Muscle layer of duodenum (tissue), 2 donors: ENCODE data around the gene STUM.
"Not testable (repeated sequence)": the region's sequence is repeated elsewhere in the genome, so short reads cannot be mapped to it uniquely, and the experiment has no call there.

Source experiments
- H3K27ac ChIP-seq: one replicate; pipeline ENCODE4 v1.7.0; 2013; ENCODE audit warnings: mild to moderate bottlenecking, low read length
- H3K27me3 ChIP-seq: one replicate; pipeline ENCODE4 v1.7.0; 2013; ENCODE audit warnings: low read depth, mild to moderate bottlenecking, control low read depth, low read length
- H3K36me3 ChIP-seq, 2 donors: one replicate each; pipeline ENCODE4 v1.7.0; 2013; ENCODE audit warnings: low read length in 2 of 2, control low read depth in 1 of 2, mild to moderate bottlenecking in 1 of 2; ENCODE audit not compliant: insufficient read depth in 2 of 2, control insufficient read depth in 1 of 2
- H3K4me1 ChIP-seq, 2 donors: one replicate each; pipeline ENCODE4 v1.7.0; 2013; ENCODE audit warnings: low read length in 2 of 2, mild to moderate bottlenecking in 2 of 2, control low read depth in 1 of 2, moderate library complexity in 1 of 2; ENCODE audit not compliant: insufficient read depth in 2 of 2, control insufficient read depth in 1 of 2
- H3K4me3 ChIP-seq, 2 donors: one replicate each; pipeline ENCODE4 v1.7.0; 2013; ENCODE audit warnings: low read length in 2 of 2, low read depth in 1 of 2, mild to moderate bottlenecking in 1 of 2
- H3K9me3 ChIP-seq, 2 donors: one replicate each; pipeline ENCODE4 v1.7.0; 2013; ENCODE audit warnings: low read length in 2 of 2, control low read depth in 1 of 2, mild to moderate bottlenecking in 1 of 2; ENCODE audit not compliant: control insufficient read depth in 1 of 2
- donor health status: healthy.

Gene STUM, protein sequence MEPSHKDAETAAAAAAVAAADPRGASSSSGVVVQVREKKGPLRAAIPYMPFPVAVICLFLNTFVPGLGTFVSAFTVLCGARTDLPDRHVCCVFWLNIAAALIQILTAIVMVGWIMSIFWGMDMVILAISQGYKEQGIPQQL

GRCh38 chr1:226548256-226549093 lies at the start of gene STUM:
Gene STUM (plus strand): TSS chr1:226548764. CDS start chr1:226548905, 141 bp downstream.
- Histone ChIP-seq H3K36me3 (no peaks in the 10 kb centered on the region), H3K4me1 (peaks cover 4 to 24% of the 10 kb centered on the region in 2 donors), H3K27me3 (no peaks in the 10 kb centered on the region), H3K9me3 (no peaks in the 10 kb centered on the region), H3K27ac (no peak within 1 kb of the TSS), H3K4me3 (peak within 1 kb of the TSS; percentile 58 to 74)

DNA sequence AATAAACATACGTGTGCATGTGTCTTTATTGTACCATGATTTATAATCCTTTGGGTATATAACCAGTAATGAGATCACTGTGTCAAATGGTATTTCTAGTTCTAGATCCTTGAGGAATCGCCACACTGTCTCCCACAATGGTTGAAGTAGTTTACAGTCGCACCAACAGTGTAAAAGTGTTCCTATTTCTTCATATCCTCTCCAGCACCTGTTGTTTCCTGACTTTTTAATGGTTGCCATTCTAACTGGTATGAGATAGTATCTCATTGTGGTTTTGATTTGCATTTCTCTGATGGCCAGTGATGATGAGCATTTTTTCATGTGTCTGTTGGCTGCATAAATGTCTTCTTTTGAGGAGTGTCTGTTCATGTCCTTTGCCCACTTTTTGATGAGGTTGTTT lies 48.9 kb upstream of the STUM start:
- H3K9me3 ChIP-seq, H3K4me1 ChIP-seq, H3K4me3 ChIP-seq, H3K27me3 ChIP-seq, H3K27ac ChIP-seq, H3K36me3 ChIP-seq: not testable (repeated sequence)

DNA sequence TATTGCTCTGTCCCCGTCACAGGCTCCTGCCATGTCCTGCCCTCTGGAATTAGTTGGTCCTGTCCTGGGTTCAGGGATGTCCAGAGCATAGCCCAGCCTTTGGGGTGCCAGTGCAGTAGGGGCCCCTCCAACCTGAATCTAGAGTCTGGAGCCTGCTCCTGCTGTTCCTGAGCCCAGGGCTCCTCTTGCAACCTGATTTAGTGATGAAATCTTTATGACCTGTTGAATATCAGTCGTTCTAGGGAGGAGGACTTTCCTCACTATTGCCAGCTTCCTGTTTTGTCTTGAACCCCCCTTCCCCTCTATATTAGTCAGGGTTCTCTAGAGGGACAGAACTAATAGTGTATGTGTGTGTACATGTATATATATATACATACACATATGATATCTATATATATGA lies 42.5 kb upstream of the STUM start:
- H3K4me1 ChIP-seq: no peaks in the 10 kb centered on the region
- H3K9me3 ChIP-seq: no peaks in the 10 kb centered on the region
- H3K27ac ChIP-seq: no peak overlapping the region
- no peaks in the 10 kb centered on the region for H3K27me3 ChIP-seq
- no peak overlapping the region for H3K4me3 ChIP-seq
- H3K36me3 ChIP-seq: no peaks in the 10 kb centered on the region

- Histone ChIP-seq H3K4me1 (no peaks in the 10 kb centered on the region), H3K27me3 (no peaks in the 10 kb centered on the region), H3K4me3 (no peak overlapping the region), H3K9me3 (no peaks in the 10 kb centered on the region), H3K27ac (no peak overlapping the region), H3K36me3 (no peaks in the 10 kb centered on the region)
Measured at GRCh38 chr1:226506921-226507320, 41.6 kb upstream of the STUM start.

DNA sequence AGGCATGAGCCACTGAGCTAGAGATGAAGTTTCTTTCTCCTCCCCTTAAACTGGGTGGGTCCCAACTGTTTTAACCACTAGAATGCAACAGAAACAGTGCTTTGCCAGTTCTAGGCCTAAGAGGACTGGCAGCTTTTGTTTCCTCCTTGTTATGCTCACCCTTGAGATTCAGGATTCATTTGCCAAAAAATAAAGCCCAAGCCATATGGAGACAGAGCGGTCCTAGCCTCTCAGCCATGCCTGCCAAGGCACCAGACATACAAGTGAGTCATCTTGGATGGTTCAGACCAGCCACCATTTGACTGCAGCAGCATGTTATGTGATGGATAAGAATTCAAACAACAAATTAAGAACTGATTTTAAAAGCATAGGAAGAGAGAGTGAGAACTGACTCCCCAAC lies 38.1 kb upstream of the STUM start:
- Histone ChIP-seq H3K4me3 (no peak overlapping the region), H3K36me3 (no peaks in the 10 kb centered on the region), H3K4me1 (no peaks in the 10 kb centered on the region), H3K27ac (no peak overlapping the region), H3K27me3 (no peaks in the 10 kb centered on the region), H3K9me3 (no peaks in the 10 kb centered on the region)

GRCh38 chr1:226511296-226511695 lies 37.3 kb upstream of the STUM start:
- no peaks in the 10 kb centered on the region for H3K9me3 ChIP-seq
- H3K27me3 ChIP-seq: no peaks in the 10 kb centered on the region
- H3K4me1 ChIP-seq: no peaks in the 10 kb centered on the region
- H3K27ac ChIP-seq: no peak overlapping the region
- no peaks in the 10 kb centered on the region for H3K36me3 ChIP-seq
- H3K4me3 ChIP-seq: no peak overlapping the region

DNA sequence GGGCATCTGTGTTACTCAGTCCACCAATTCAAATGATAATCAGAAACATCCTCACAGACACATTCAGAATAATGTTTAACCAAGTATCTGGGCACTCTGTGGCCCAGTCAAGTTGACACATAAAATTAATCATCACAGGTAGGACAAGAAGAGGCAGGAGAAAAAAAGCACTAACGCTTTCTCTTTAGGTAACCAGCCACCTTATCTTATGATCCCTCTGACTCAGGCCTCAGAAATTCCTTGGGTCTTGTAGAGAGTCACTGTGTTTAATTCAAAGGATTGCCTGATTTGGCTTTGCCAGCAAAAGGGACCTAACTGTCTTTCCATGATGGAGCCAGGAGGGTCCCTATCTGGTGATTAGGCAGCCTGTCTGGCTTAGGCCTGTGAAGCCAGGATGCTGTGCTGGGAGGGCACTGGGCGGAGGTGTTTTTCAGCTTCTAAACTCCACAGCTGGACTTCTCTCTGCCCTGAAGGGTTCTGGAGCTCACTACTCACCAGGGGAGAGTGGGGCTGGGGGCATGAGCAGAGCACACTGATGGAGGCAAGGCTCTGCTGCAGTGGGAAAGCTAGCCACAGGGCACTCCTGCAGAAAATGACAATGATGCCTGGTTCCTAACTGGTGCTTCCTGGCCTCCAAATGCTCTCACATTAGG lies 36.4 kb upstream of the STUM start:
- Histone ChIP-seq H3K27ac (no peak overlapping the region), H3K4me3 (no peak overlapping the region)

GRCh38 chr1:226518375-226518774 lies 30.2 kb upstream of the STUM start:
- Histone ChIP-seq H3K9me3 (no peaks in the 10 kb centered on the region), H3K4me1 (no peaks in the 10 kb centered on the region), H3K36me3 (no peaks in the 10 kb centered on the region), H3K4me3 (no peak overlapping the region), H3K27ac (no peak overlapping the region), H3K27me3 (no peaks in the 10 kb centered on the region)

More for the DNA sequence above, 36.4 kb upstream of the STUM start:
- Histone ChIP-seq H3K36me3 (no peaks in the 10 kb centered on the region), H3K4me1 (no peaks in the 10 kb centered on the region), H3K9me3 (no peaks in the 10 kb centered on the region), H3K27me3 (no peaks in the 10 kb centered on the region)

DNA sequence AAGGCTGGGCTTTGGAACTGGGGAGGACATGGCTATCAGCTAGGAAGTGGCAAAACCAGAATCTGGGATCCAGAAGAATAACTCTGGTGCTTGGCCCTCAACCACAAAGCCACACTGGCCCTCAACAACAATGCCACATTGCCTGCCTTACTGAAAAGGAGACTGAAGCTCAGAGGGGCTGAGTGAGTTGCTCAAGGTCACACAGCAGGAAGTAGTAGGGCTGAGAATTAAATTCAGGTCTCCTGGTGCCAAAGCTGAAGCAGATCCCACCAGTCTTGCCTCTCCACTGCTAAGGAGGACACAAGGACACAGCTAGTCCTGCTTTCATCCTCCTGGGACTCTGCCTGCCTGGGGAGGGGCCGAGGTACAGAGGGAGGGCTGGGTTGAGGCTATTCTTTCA lies 29.4 kb upstream of the STUM start:
- H3K4me1 ChIP-seq: no peaks in the 10 kb centered on the region
- H3K27ac ChIP-seq: no peak overlapping the region
- no peaks in the 10 kb centered on the region for H3K27me3 ChIP-seq
- no peaks in the 10 kb centered on the region for H3K36me3 ChIP-seq
- no peaks in the 10 kb centered on the region for H3K9me3 ChIP-seq
- no peak overlapping the region for H3K4me3 ChIP-seq

DNA sequence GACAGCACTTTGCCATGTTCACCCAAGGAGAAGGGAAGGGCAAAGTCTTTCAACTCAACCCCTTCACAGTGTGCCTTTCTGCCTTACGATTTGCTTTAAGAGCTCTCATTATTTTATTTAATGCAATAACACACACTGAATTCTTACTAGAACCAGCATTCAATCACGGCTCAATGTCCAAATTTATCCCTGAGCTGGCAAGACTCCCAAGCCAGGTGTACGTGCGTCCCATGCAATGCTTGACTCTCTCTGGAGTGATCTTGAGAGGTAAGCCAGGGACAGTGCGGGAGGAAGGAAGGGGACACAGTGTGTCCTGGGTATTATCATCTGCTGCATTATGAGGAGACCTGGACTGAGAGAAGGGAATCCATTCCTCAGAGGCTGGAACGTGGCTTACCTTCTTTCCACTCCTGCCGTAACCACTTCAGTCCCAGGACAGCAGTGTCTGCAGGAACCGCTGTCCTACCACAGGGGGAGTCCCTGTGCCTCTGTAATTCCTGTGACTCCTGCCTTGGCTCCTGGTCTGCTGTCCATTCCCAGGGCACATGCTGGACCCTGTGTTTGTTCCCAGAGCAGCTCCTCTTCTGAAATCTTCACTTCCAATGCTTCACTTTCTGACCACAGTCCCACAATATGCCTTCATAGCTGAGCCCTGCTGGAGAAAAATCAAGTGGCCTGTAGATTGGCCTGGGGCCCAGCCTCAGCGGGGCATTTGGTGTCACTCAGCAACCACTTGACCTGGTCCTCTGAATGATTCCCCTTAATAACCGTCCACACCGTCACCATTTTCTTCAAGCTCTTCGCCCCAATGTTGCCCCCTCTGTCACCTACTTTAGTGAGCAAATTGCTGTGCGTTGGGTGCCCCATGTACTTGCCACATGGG lies 28.6 kb upstream of the STUM start:
- Histone ChIP-seq H3K27ac (no peak overlapping the region), H3K4me1 (no peaks in the 10 kb centered on the region), H3K27me3 (no peaks in the 10 kb centered on the region), H3K4me3 (no peak overlapping the region), H3K9me3 (no peaks in the 10 kb centered on the region), H3K36me3 (no peaks in the 10 kb centered on the region)
